ENCODE measurements around the gene BMP6. TPM values are rescaled to one million over a fixed set of nuclear protein-coding genes. Genes with fewer than 3 reads are reported as not detected.

Gene BMP6
- total and polyA plus RNA-seq, 2 experiments from 2014 or later: 0.74 TPM; not detected in 1

DNA sequence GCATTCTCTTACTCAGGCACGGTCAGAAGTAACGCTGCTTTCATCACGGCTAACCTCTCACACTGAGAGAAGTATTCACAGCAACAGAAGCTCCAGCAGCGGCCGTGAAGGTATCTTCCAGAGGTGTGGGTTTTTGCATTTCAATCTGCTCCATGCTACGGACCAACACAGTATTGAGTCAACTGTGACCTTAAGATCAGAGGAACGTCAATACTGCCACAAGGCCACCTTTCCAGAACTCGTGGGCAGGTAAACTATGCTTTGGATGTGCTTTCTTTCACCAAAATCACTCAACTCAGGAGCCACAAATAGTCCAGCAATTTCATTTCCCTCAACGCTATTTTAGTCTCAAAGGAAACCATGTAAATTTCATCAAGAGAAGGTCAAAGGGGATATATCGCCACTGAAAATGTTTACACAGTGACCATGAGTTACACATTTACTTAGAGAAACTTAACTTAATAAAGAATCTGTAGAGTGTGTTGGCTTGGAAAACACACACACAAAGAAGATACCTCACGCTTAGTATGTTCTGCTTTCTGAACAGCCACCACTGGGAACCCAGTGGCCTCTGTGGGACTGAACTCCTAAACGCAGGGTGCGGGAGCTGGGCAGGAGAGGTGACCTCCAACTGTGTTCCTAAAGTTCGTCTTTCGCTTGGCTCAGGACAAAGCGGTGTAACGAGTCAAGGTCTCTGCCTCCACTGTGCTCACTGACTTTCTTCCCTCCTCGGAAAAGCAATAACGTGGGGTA lies 156.8 kb downstream of the BMP6 start:
- no peaks in the 10 kb centered on the region for H3K9me3 ChIP-seq (ENCODE audit: low read depth)
- no peak for TF ChIP-seq CTCF (IDR thresholded peaks at IDR 0.05; ENCODE audit: low read depth, low read length)
- H3K27ac ChIP-seq: no peak overlapping the region
- no peaks in the 10 kb centered on the region for H3K27me3 ChIP-seq
- DNase-seq (ENCODE audit: low read depth in 1 of 2, low spot score in 1 of 2): no peak
- peaks cover 48% of the 10 kb centered on the region for H3K36me3 ChIP-seq
- no peak overlapping the region for H3K4me3 ChIP-seq
- H3K4me1 ChIP-seq (ENCODE audit: low read depth): no peaks in the 10 kb centered on the region

GRCh38 chr6:7883381-7883780 lies 157.5 kb downstream of the BMP6 start:
- no peaks in the 10 kb centered on the region for H3K27me3 ChIP-seq
- H3K9me3 ChIP-seq (ENCODE audit: low read depth): no peaks in the 10 kb centered on the region
- H3K4me1 ChIP-seq (ENCODE audit: low read depth): no peaks in the 10 kb centered on the region
- DNase-seq (ENCODE audit: low read depth in 1 of 2, low spot score in 1 of 2): no peak
- H3K27ac ChIP-seq: no peak overlapping the region
- H3K4me3 ChIP-seq: no peak overlapping the region
- peaks cover 51% of the 10 kb centered on the region for H3K36me3 ChIP-seq
- no peak for TF ChIP-seq CTCF (IDR thresholded peaks at IDR 0.05; ENCODE audit: low read depth, low read length)

DNA sequence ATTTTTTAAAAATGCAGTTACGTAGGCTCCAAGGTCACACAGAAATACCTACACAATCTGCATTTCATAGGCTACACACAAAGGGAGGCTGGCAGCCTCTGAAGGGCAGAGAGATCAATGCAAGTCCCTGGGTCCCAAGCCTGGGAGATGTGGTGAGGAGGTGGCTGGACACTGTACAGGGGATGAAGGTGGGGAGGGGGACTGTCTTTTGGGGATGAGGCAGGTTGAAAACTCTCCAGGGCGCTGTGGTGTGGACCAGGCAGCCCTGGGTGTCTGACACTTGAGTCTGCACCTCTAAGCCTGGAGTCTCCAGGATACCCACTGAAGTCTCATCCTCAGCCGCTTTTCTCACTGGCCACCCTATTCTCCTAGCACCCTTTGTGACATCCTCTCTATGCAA lies 160.2 kb downstream of the BMP6 start:
- Histone ChIP-seq H3K36me3 (peaks cover 56% of the 10 kb centered on the region), H3K4me3 (no peak overlapping the region), H3K4me1 (ENCODE audit: low read depth) (no peaks in the 10 kb centered on the region), H3K27me3 (no peaks in the 10 kb centered on the region), H3K9me3 (ENCODE audit: low read depth) (no peaks in the 10 kb centered on the region), H3K27ac (no peak overlapping the region)
- no peak for DNase-seq (ENCODE audit: low read depth in 1 of 2, low spot score in 1 of 2)
- TF ChIP-seq CTCF (IDR thresholded peaks at IDR 0.05; ENCODE audit: low read depth, low read length): no peak

DNA sequence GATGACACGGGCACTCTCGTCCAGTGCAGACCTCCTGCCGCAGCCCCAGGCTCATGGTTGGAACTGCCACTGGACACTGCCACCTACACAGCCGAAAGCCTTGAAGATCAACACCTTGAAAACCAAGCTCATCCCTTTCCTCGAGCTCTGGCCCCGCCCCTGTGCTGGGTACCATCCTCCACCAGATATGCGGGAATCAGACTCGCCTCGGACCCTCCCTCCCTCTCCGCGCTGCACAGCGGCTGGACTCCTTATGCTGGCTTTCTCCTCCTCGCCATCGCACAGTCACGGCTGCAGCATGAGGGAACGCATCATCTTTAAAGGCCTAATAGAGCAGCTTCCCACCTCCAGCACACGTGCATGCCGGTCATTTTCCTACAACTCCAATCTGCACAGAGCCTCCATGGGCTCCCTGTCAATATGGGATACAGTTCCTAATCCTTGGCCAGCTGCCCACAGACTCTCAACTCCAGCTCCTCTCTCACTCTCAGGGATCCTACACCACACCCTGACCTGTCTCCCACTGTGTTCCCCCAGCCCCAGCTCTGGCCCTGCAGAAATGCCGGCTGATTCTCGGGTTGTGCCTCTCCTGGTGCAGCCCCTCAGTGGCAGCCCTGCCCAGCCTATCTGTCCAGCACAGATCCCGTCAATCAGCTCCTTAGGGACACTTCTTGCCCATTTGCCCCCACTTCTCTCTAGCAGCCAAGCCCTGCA lies 161.5 kb downstream of the BMP6 start:
- no peaks in the 10 kb centered on the region for H3K4me1 ChIP-seq (ENCODE audit: low read depth)
- no peaks in the 10 kb centered on the region for H3K27me3 ChIP-seq
- no peak overlapping the region for H3K27ac ChIP-seq
- peaks cover 53% of the 10 kb centered on the region for H3K36me3 ChIP-seq
- H3K4me3 ChIP-seq: no peak overlapping the region
- no peaks in the 10 kb centered on the region for H3K9me3 ChIP-seq (ENCODE audit: low read depth)
- DNase-seq (ENCODE audit: low read depth in 1 of 2, low spot score in 1 of 2): no peak
- TF ChIP-seq CTCF (IDR thresholded peaks at IDR 0.05; ENCODE audit: low read depth, low read length): no peak

- DNase-seq (ENCODE audit: low read depth in 1 of 2, low spot score in 1 of 2): no peak
- Histone ChIP-seq H3K4me3 (no peak overlapping the region), H3K27ac (no peak overlapping the region), H3K36me3 (peaks cover 48% of the 10 kb centered on the region), H3K27me3 (no peaks in the 10 kb centered on the region), H3K9me3 (ENCODE audit: low read depth) (no peaks in the 10 kb centered on the region), H3K4me1 (ENCODE audit: low read depth) (no peaks in the 10 kb centered on the region)
- TF ChIP-seq CTCF (IDR thresholded peaks at IDR 0.05; ENCODE audit: low read depth, low read length): no peak
Measured at GRCh38 chr6:7888587-7889357, 162.9 kb downstream of the BMP6 start.
